NOMO-1 (cell line): Measurements from ENCODE around the gene NARF.

Experiments used
- DNase-seq, 2 experiments: peaks; one replicate each; lab custom pipeline; 2025; ENCODE audit not compliant: unreplicated experiment in 2 of 2; lab: John Stamatoyannopoulos, UW

Gene NARF

GRCh38 chr17:82433560-82434215 is 24.9 kb upstream of the NARF start:
- DNase-seq, result no peak

- DNase-seq, result no peak
Observed at GRCh38 chr17:82434216-82434565, 24.4 kb upstream of the NARF start.

- DNase-seq, result no peak
Observed at GRCh38 chr17:82435103-82435502, 23.4 kb upstream of the NARF start.

- no peak for DNase-seq
Observed at GRCh38 chr17:82435601-82436583, 22.6 kb upstream of the NARF start.

- DNase-seq, result no peak
Observed at GRCh38 chr17:82436601-82437324, 21.8 kb upstream of the NARF start.

GRCh38 chr17:82437325-82437668 is 21.2 kb upstream of the NARF start:
- DNase-seq, result no peak

- no peak for DNase-seq
Observed at GRCh38 chr17:82438401-82439193, 19.9 kb upstream of the NARF start.

GRCh38 chr17:82439194-82439828 is 19.2 kb upstream of the NARF start:
- no peak for DNase-seq

GRCh38 chr17:82439829-82440365 is 18.6 kb upstream of the NARF start:
- DNase-seq, result no peak

GRCh38 chr17:82440469-82440981 is 18.0 kb upstream of the NARF start:
- peak; percentile 43 to 63 for DNase-seq

- peak in 1 of 2 experiments; percentile 43 for DNase-seq
Observed at GRCh38 chr17:82440991-82441627, 17.4 kb upstream of the NARF start.

GRCh38 chr17:82441691-82442487 is 16.7 kb upstream of the NARF start:
- DNase-seq, result no peak

GRCh38 chr17:82442643-82443464 is 15.7 kb upstream of the NARF start:
- DNase-seq, result no peak

GRCh38 chr17:82443465-82444283 is 14.9 kb upstream of the NARF start:
- no peak for DNase-seq

- DNase-seq, result no peak
Observed at GRCh38 chr17:82444284-82444893, 14.2 kb upstream of the NARF start.

- no peak for DNase-seq
Observed at GRCh38 chr17:82444941-82445521, 13.5 kb upstream of the NARF start.
